AG04449 (cell line): ENCODE measurements around the gene C3.

Source experiments
- CTCF ChIA-PET: fragments of 350-600 bp; formaldehyde crosslinking; extraction: SDS; loops from one replicate; lab custom pipeline; 2021; ENCODE audit warnings: antibody characterized with exemption; lab: Yijun Ruan, JAX
- POLR2A ChIA-PET: fragments of 400-600, 350-600 bp; formaldehyde crosslinking; extraction: SDS; loops from one replicate; lab custom pipeline; 2020; ENCODE audit warnings: antibody characterized with exemption, inconsistent platforms; lab: Yijun Ruan, JAX
- DNase-seq: peaks from one replicate; pipeline ENCODE4 v3.0.0-alpha.2; 2010; ENCODE audit warnings: low read depth, low spot score
- H3K4me3 ChIP-seq: 2 replicates; pipeline ENCODE4 v1.5.1; 2011; ENCODE audit warnings: low read depth, mild to moderate bottlenecking, control low read depth, low read length
- CTCF ChIP-seq: IDR thresholded peaks from one replicate; pipeline ENCODE4 v1.5.1; 2011; ENCODE audit warnings: mild to moderate bottlenecking, moderate library complexity, low read length, control low read depth, inconsistent platforms; ENCODE audit not compliant: insufficient read depth; ENCODE audit errors: missing control alignments

C3 gene

GRCh38 chr19:6700586-6701316 is 19.7 kb downstream of the C3 start:
- CTCF ChIA-PET = no interaction called here

GRCh38 chr19:6699935-6700334 is 20.5 kb downstream of the C3 start:
- H3K4me3 ChIP-seq = no peak overlapping the region
- TF ChIP-seq CTCF = no peak
- ChIA-PET CTCF (no interaction called here), POLR2A (no interaction called here)
- no peak for DNase-seq

More at GRCh38 chr19:6700586-6701316, 19.7 kb downstream of the C3 start:
- DNase-seq = no peak
- TF ChIP-seq CTCF = no peak
- POLR2A ChIA-PET = no interaction called here
- H3K4me3 ChIP-seq = no peak overlapping the region

DNA sequence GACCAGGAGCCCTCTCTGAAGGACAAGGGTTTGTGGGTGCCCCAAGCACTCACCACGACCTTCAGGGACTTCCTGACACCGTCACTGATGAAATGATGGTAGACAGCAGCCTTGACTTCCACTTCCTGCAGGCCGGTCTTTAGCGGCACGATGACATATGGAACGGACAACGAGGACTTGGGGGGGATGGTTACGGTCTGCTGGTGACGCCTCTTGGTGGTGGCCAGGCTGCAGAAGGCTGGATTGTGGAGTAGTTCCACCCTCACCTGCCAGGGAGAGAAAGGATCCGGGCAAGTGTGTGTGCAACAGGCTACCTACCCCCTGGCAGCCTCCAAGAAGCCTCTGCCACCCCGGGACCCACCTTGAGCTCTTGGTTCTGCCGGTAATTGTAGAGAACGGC is 23.2 kb downstream of the C3 start:
- no peak overlapping the region for H3K4me3 ChIP-seq
- POLR2A ChIA-PET = no interaction called here
- DNase-seq = no peak
- CTCF ChIA-PET = no interaction called here
- no peak for TF ChIP-seq CTCF

DNA sequence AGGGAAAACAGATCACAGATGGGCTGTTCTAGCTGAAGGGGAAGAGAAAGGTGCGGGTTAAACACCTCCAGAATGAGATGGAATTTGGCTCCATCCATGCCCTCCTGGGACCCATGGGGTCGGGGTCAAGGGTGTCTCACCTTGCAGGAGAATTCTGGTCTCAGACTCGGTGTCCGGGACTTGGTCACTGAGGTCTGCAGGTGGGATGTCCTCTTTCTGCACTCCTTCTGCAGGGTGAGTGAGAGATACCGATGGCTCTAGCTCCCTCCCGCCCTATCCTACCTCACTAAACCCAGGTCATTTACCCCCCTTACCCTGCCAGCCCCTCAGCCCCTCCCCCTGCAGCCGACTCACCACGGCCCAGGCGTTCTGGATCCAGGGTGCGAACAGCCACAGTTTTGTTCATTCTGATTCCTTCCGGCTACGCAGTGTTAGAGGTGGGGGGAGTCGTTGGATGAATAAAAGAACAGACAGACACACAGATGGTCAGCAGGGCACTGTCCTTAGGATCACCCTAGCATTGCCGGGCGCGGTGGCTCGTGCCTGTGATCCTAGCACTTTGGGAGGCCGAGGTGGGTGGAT is 24.1 kb downstream of the C3 start:
- TF ChIP-seq CTCF = no peak
- no peak for DNase-seq
- CTCF ChIA-PET = no interaction called here
- POLR2A ChIA-PET = no interaction called here
- no peak overlapping the region for H3K4me3 ChIP-seq

GRCh38 chr19:6694147-6694815 is 26.2 kb downstream of the C3 start:
- no peak for DNase-seq
- ChIA-PET CTCF (no interaction called here), POLR2A (no interaction called here)
- TF ChIP-seq CTCF = no peak
- H3K4me3 ChIP-seq = no peak overlapping the region

GRCh38 chr19:6693681-6694080 is 26.8 kb downstream of the C3 start:
- CTCF ChIA-PET = no interaction called here
- no peak for TF ChIP-seq CTCF
- H3K4me3 ChIP-seq = no peak overlapping the region
- POLR2A ChIA-PET = no interaction called here
- DNase-seq = no peak
